T1000 (cell line): ENCODE results near the gene CLHC1.
"Not testable (repeated sequence)": the region's sequence is repeated elsewhere in the genome, so short reads cannot be mapped to it uniquely, and the experiment has no call there.

Experiments
- DNase-seq: peaks from one replicate; lab custom pipeline; 2025; ENCODE audit warnings: mixed read lengths; lab: John Stamatoyannopoulos, UW

CLHC1 gene

GRCh38 chr2:55134316-55134706 is 97.8 kb downstream of the CLHC1 start:
- DNase-seq = no peak

- DNase-seq = no peak
Measured at GRCh38 chr2:55133467-55134315, 98.4 kb downstream of the CLHC1 start.

- no peak for DNase-seq
Measured at GRCh38 chr2:55130849-55131248, 101.2 kb downstream of the CLHC1 start.

- DNase-seq = not testable (repeated sequence)
Measured at GRCh38 chr2:55126643-55127042, 105.5 kb downstream of the CLHC1 start.
